ENCODE measurements around the gene DPP8.
"Not testable (repeated sequence)": the region's sequence is repeated elsewhere in the genome, so short reads cannot be mapped to it uniquely, and the experiment has no call there.

- not testable (repeated sequence) for TF ChIP-seq CEBPB (IDR thresholded peaks at IDR 0.05); CTCF (IDR thresholded peaks at IDR 0.05); FOXS1 (CRISPR knock-in tag; IDR thresholded peaks at IDR 0.05)
Measured at GRCh38 chr15:65552851-65553250, 35.4 kb upstream of the DPP8 start.

Data from A549 (cell line).